HG03460 (cell line): Measurements from ENCODE around the gene SLC25A45.

ENCODE experiments used
- ATAC-seq: cut with Tn5 transposase; IDR thresholded peaks from one replicate; pipeline ENCODE4 v1.9.1; 2021; ENCODE audit not compliant: unreplicated experiment

Gene SLC25A45

GRCh38 chr11:65404638-65405339 lies 22.3 kb upstream of the SLC25A45 start:
- no peak for ATAC-seq

GRCh38 chr11:65404210-65404609 lies 21.8 kb upstream of the SLC25A45 start:
- ATAC-seq = no peak

GRCh38 chr11:65403607-65404121 lies 21.2 kb upstream of the SLC25A45 start:
- ATAC-seq = no peak

- no peak for ATAC-seq
Observed at GRCh38 chr11:65402790-65403189, 20.3 kb upstream of the SLC25A45 start.

- no peak for ATAC-seq
Observed at GRCh38 chr11:65401803-65402248, 19.4 kb upstream of the SLC25A45 start.

GRCh38 chr11:65401073-65401802 lies 18.8 kb upstream of the SLC25A45 start:
- ATAC-seq = no peak

GRCh38 chr11:65400307-65401072 lies 18.0 kb upstream of the SLC25A45 start:
- no peak for ATAC-seq

- no peak for ATAC-seq
Observed at GRCh38 chr11:65399845-65400244, 17.4 kb upstream of the SLC25A45 start.

GRCh38 chr11:65399249-65399648 lies 16.8 kb upstream of the SLC25A45 start:
- ATAC-seq = no peak

- no peak for ATAC-seq
Observed at GRCh38 chr11:65398362-65398910, 16.0 kb upstream of the SLC25A45 start.

GRCh38 chr11:65396769-65397745 lies 14.6 kb upstream of the SLC25A45 start:
- ATAC-seq = no peak

- no peak for ATAC-seq
Observed at GRCh38 chr11:65395961-65396530, 13.6 kb upstream of the SLC25A45 start.

GRCh38 chr11:65394125-65394536 lies 11.7 kb upstream of the SLC25A45 start:
- no peak for ATAC-seq

GRCh38 chr11:65393513-65394079 lies 11.2 kb upstream of the SLC25A45 start:
- ATAC-seq = no peak

GRCh38 chr11:65392899-65393298 lies 10.5 kb upstream of the SLC25A45 start:
- ATAC-seq = no peak

GRCh38 chr11:65392186-65392829 lies 9.9 kb upstream of the SLC25A45 start:
- ATAC-seq = no peak

- no peak for ATAC-seq
Observed at GRCh38 chr11:65390996-65391395, 8.6 kb upstream of the SLC25A45 start.

- no peak for ATAC-seq
Observed at GRCh38 chr11:65390099-65390941, 7.9 kb upstream of the SLC25A45 start.
